IMR-90 (cell line): ENCODE results near the gene LAG3.

Experiments
- BHLHE40 ChIP-seq: fragments of 150-350 bp; IDR thresholded peaks from 2 replicates; pipeline ENCODE4 v1.6.1; 2016; ENCODE audit warnings: mild to moderate bottlenecking, low read depth, low read length
- CEBPB ChIP-seq: IDR thresholded peaks from 2 replicates; pipeline ENCODE4 v1.6.1; 2012; ENCODE audit warnings: low read depth, low read length, improper control_type of control experiment
- CHD1 ChIP-seq: IDR thresholded peaks from 2 replicates; pipeline ENCODE4 v1.6.1; 2012; ENCODE audit warnings: low read depth, low read length, improper control_type of control experiment
- FOS ChIP-seq: fragments of 150-350 bp; IDR thresholded peaks from 2 replicates; pipeline ENCODE4 v1.6.1; 2016; ENCODE audit warnings: low read depth, low read length
- MAFK ChIP-seq: IDR thresholded peaks from 2 replicates; pipeline ENCODE4 v1.6.1; 2012; ENCODE audit warnings: low read depth, low read length, improper control_type of control experiment
- NFE2L2 ChIP-seq: fragments of 150-350 bp; IDR thresholded peaks from 2 replicates; pipeline ENCODE4 v1.6.1; 2016; ENCODE audit warnings: low read depth, mild to moderate bottlenecking, low read length
- POLR2A ChIP-seq: IDR thresholded peaks from 2 replicates; pipeline ENCODE4 v1.6.1; 2012; ENCODE audit warnings: mild to moderate bottlenecking, low read depth, low read length
- RAD21 ChIP-seq: IDR thresholded peaks from 2 replicates; pipeline ENCODE4 v1.6.1; 2012; ENCODE audit warnings: low read length, improper control_type of control experiment
- RCOR1 ChIP-seq: IDR thresholded peaks from 2 replicates; pipeline ENCODE4 v1.6.1; 2012; ENCODE audit warnings: mild to moderate bottlenecking, low read length, improper control_type of control experiment; ENCODE audit not compliant: insufficient replicate concordance
- RFX5 ChIP-seq: IDR thresholded peaks from 2 replicates; pipeline ENCODE4 v1.8.0; 2012; ENCODE audit warnings: low read depth, mild to moderate bottlenecking, low read length, moderate library complexity
- SMC3 ChIP-seq: fragments of 150-350 bp; IDR thresholded peaks from 2 replicates; pipeline ENCODE4 v1.6.1; 2016; ENCODE audit warnings: low read depth, mild to moderate bottlenecking, antibody characterized with exemption, low read length, moderate library complexity
- TF ChIP-seq, protein P1 (sequence below): conservative IDR thresholded peaks from 2 replicates; pipeline ENCODE4 v1.5.1; 2012; ENCODE audit warnings: mild to moderate bottlenecking, low read depth, low read length, improper control_type of control experiment

DNA sequence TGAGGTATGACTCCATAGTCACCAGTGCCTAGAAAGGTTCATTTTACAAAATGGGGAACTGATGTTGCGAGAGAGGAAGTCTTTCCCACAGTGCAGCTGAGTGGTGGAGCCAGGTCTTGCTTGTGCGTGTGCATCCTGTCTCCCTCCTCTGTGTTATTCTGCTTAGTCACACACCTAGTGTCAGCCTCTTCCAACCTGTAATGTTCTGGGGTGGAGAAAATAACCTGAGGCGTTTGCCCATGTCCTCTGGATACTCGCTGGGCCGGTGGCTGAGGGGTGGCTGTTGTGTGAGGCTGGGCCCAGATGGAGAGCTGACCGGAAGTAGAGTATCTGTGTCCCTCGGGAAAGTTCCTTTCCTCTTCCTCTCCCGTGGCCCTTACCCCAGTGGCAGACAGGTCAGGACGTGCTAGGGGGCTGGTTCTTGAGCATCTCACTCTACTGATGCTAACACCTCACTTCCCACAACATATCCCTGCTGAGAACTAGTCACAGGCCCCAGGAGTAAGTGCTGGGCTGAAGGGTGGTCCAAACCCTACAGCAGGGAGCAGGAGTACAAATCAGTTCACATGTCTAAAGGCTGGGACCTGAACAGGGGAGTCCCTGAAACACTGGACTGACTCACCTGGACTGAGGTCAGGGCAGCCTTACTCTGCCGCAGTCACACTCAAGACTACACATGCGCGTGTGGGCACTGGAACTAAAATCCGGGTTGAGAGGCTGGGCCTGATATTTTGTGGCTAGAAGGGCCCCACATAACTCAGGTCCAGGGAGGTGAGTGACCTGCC is 26.4 kb upstream of the LAG3 start:
- TF ChIP-seq BHLHE40 (no peak), SMC3 (no peak), RCOR1 (no peak), FOS (no peak), CEBPB (no peak), POLR2A (no peak), RAD21 (no peak), NFE2L2 (no peak), RFX5 (no peak), CHD1 (no peak), MAFK (no peak)
- TF ChIP-seq, protein P1, sequence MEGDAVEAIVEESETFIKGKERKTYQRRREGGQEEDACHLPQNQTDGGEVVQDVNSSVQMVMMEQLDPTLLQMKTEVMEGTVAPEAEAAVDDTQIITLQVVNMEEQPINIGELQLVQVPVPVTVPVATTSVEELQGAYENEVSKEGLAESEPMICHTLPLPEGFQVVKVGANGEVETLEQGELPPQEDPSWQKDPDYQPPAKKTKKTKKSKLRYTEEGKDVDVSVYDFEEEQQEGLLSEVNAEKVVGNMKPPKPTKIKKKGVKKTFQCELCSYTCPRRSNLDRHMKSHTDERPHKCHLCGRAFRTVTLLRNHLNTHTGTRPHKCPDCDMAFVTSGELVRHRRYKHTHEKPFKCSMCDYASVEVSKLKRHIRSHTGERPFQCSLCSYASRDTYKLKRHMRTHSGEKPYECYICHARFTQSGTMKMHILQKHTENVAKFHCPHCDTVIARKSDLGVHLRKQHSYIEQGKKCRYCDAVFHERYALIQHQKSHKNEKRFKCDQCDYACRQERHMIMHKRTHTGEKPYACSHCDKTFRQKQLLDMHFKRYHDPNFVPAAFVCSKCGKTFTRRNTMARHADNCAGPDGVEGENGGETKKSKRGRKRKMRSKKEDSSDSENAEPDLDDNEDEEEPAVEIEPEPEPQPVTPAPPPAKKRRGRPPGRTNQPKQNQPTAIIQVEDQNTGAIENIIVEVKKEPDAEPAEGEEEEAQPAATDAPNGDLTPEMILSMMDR = no peak
